Osteocyte (in vitro differentiated cells): ENCODE data around the gene IFT57. TPM values are rescaled to one million over a fixed set of nuclear protein-coding genes. Genes with fewer than 3 reads are reported as not detected.
A peak's percentile ranks its signal among the peaks of the same experiment; 100 is the strongest.

Experiments
- DNase-seq: peaks from one replicate; pipeline ENCODE4 v3.0.0; 2021; ENCODE audit warnings: mixed read lengths; ENCODE audit not compliant: unreplicated experiment; ENCODE audit errors: extremely low spot score
- H3K27ac Mint-ChIP-seq: one replicate; pipeline ENCODE4 v1.8.0; 2021; ENCODE audit warnings: mild to moderate bottlenecking, mixed read lengths; ENCODE audit not compliant: unreplicated experiment
- H3K27me3 Mint-ChIP-seq: one replicate; pipeline ENCODE4 v1.8.0; 2021; ENCODE audit warnings: mixed read lengths; ENCODE audit not compliant: unreplicated experiment
- H3K36me3 Mint-ChIP-seq: one replicate; pipeline ENCODE4 v1.8.0; 2021; ENCODE audit warnings: mixed read lengths; ENCODE audit not compliant: unreplicated experiment
- H3K4me1 Mint-ChIP-seq: one replicate; pipeline ENCODE4 v1.8.0; 2021; ENCODE audit warnings: mixed read lengths; ENCODE audit not compliant: unreplicated experiment
- H3K4me3 Mint-ChIP-seq: one replicate; pipeline ENCODE4 v1.8.0; 2021; ENCODE audit warnings: mild to moderate bottlenecking, moderate library complexity, mixed read lengths; ENCODE audit not compliant: unreplicated experiment
- H3K9me3 Mint-ChIP-seq: one replicate; pipeline ENCODE4 v1.8.0; 2021; ENCODE audit warnings: mixed read lengths; ENCODE audit not compliant: unreplicated experiment
- CTCF ChIP-seq: fragments of 200-600 bp; sonication (generic); IDR thresholded peaks from 2 replicates; pipeline ENCODE4 v1.5.0; 2021; ENCODE audit warnings: antibody characterized with exemption, mild to moderate bottlenecking, moderate library complexity
- total RNA-seq: library from RNA; stranded (reverse); gene quantifications from 2 replicates; pipeline ENCODE4 v1.2.1, GENCODE V29; 2021

Gene IFT57
- total RNA-seq, 1 donor from 2014 or later: 32.2 TPM

- Mint-ChIP-seq H3K36me3 (no peaks in the 10 kb centered on the region), H3K27me3 (no peaks in the 10 kb centered on the region), H3K4me3 (no peak overlapping the region), H3K27ac (no peak overlapping the region), H3K4me1 (peaks cover 27% of the 10 kb centered on the region), H3K9me3 (no peaks in the 10 kb centered on the region)
- no peak for TF ChIP-seq CTCF
- no peak for DNase-seq
These were observed 88.2 kb downstream of the IFT57 start for GRCh38 chr3:108133858-108134554.

GRCh38 chr3:108133048-108133369 lies 89.2 kb downstream of the IFT57 start:
- Mint-ChIP-seq H3K27ac (peak overlapping the region; percentile 20), H3K9me3 (no peaks in the 10 kb centered on the region), H3K4me3 (peak overlapping the region; percentile 41), H3K4me1 (peaks cover 27% of the 10 kb centered on the region), H3K36me3 (no peaks in the 10 kb centered on the region), H3K27me3 (no peaks in the 10 kb centered on the region)
- no peak for DNase-seq
- TF ChIP-seq CTCF: no peak

- no peaks in the 10 kb centered on the region for H3K9me3 Mint-ChIP-seq
- H3K27ac Mint-ChIP-seq: peak overlapping the region; percentile 16
- no peaks in the 10 kb centered on the region for H3K27me3 Mint-ChIP-seq
These were observed 90.6 kb downstream of the IFT57 start for GRCh38 chr3:108131475-108132134.

GRCh38 chr3:108130701-108131474 lies 91.3 kb downstream of the IFT57 start:
- Mint-ChIP-seq H3K4me3 (no peak overlapping the region), H3K27ac (no peak overlapping the region), H3K27me3 (no peaks in the 10 kb centered on the region), H3K4me1 (peaks cover 27% of the 10 kb centered on the region), H3K9me3 (no peaks in the 10 kb centered on the region), H3K36me3 (no peaks in the 10 kb centered on the region)
- no peak for TF ChIP-seq CTCF
- no peak for DNase-seq

More at GRCh38 chr3:108131475-108132134, 90.6 kb downstream of the IFT57 start:
- DNase-seq: no peak
- H3K4me1 Mint-ChIP-seq: peaks cover 27% of the 10 kb centered on the region
- no peaks in the 10 kb centered on the region for H3K36me3 Mint-ChIP-seq
- no peak for TF ChIP-seq CTCF
- H3K4me3 Mint-ChIP-seq: no peak overlapping the region

GRCh38 chr3:108130236-108130635 lies 92.0 kb downstream of the IFT57 start:
- Mint-ChIP-seq H3K36me3 (no peaks in the 10 kb centered on the region), H3K4me1 (peaks cover 27% of the 10 kb centered on the region), H3K27ac (no peak overlapping the region), H3K9me3 (no peaks in the 10 kb centered on the region), H3K4me3 (no peak overlapping the region), H3K27me3 (no peaks in the 10 kb centered on the region)
- no peak for DNase-seq
- no peak for TF ChIP-seq CTCF
